Testis (tissue), 2 donors: Measurements from ENCODE around the gene ATP2B3.

Source experiments
- CTCF ChIP-seq, 3 experiments: fragments of 450-650 bp in 2 of 3; fragments of 200-600 bp in 1 of 3; sonication (generic) in 1 of 3; IDR thresholded peaks; one replicate each; pipeline ENCODE4 v1.5.1; 2016 to 2019; ENCODE audit warnings: antibody characterized with exemption in 3 of 3, mild to moderate bottlenecking in 2 of 3, moderate library complexity in 1 of 3
- POLR2A ChIP-seq: fragments of 450-650 bp; IDR thresholded peaks from one replicate; pipeline ENCODE4 v1.6.1; 2017; ENCODE audit warnings: antibody characterized with exemption, mild to moderate bottlenecking, moderate library complexity

GRCh38 chrX:153587342-153587741, 69.9 kb downstream of the ATP2B3 start:
- TF ChIP-seq POLR2A (no peak), CTCF (IDR thresholded peaks at IDR 0.05) (no peak)
